HG03432 (cell line): Measurements from ENCODE around the gene ANKRD65.
"Not testable (repeated sequence)": the region's sequence is repeated elsewhere in the genome, so short reads cannot be mapped to it uniquely, and the experiment has no call there.

Source experiments
- ATAC-seq: cut with Tn5 transposase; IDR thresholded peaks from one replicate; pipeline ENCODE4 v1.9.1; 2021; ENCODE audit warnings: mild to moderate bottlenecking, moderate library complexity; ENCODE audit not compliant: unreplicated experiment

ANKRD65 gene

GRCh38 chr1:1430992-1431844 lies 10.1 kb upstream of the ANKRD65 start:
- no peak for ATAC-seq

- no peak for ATAC-seq
These were observed 9.3 kb upstream of the ANKRD65 start for GRCh38 chr1:1430114-1430982.

GRCh38 chr1:1429671-1430073 lies 8.6 kb upstream of the ANKRD65 start:
- ATAC-seq = no peak

- not testable (repeated sequence) for ATAC-seq
These were observed 7.9 kb upstream of the ANKRD65 start for GRCh38 chr1:1428967-1429366.

GRCh38 chr1:1428174-1428573 lies 7.1 kb upstream of the ANKRD65 start:
- ATAC-seq = no peak

- no peak for ATAC-seq
These were observed 6.7 kb upstream of the ANKRD65 start for GRCh38 chr1:1427820-1428148.

GRCh38 chr1:1427106-1427819 lies 6.2 kb upstream of the ANKRD65 start:
- ATAC-seq = no peak

GRCh38 chr1:1426496-1427105 lies 5.5 kb upstream of the ANKRD65 start:
- ATAC-seq = no peak

GRCh38 chr1:1425753-1426495 lies 4.8 kb upstream of the ANKRD65 start:
- no peak for ATAC-seq

GRCh38 chr1:1425426-1425752 lies 4.3 kb upstream of the ANKRD65 start:
- ATAC-seq = no peak

- no peak for ATAC-seq
These were observed 3.6 kb upstream of the ANKRD65 start for GRCh38 chr1:1424707-1425106.

GRCh38 chr1:1423245-1423597 lies 2.1 kb upstream of the ANKRD65 start:
- no peak for ATAC-seq

GRCh38 chr1:1422465-1423244 lies 1.6 kb upstream of the ANKRD65 start:
- no peak for ATAC-seq

GRCh38 chr1:1421907-1422464 lies 910 bp upstream of the ANKRD65 start:
- no peak for ATAC-seq

GRCh38 chr1:1420654-1421141 lies 378 bp downstream of the ANKRD65 start:
- ATAC-seq = no peak

GRCh38 chr1:1419813-1420653 lies 1.0 kb downstream of the ANKRD65 start:
- no peak for ATAC-seq

GRCh38 chr1:1419363-1419812 lies 1.7 kb downstream of the ANKRD65 start:
- ATAC-seq = no peak
